Fibroblast of lung (primary cell): ENCODE results near the gene KLF4.

ENCODE experiments used
- EZH2 ChIP-seq: IDR thresholded peaks from 2 replicates; pipeline ENCODE4 v1.5.1; 2012; ENCODE audit warnings: low read length, control low read depth, mild to moderate bottlenecking; ENCODE audit errors: missing control alignments
- TF ChIP-seq, protein P1 (sequence below), 2 donors: IDR thresholded peaks in 1 of 2; conservative IDR thresholded peaks in 1 of 2; 1 replicate in 1 of 2; 2 replicates in 1 of 2; pipeline ENCODE4 v1.5.1; 2011 to 2012; ENCODE audit warnings: low read length in 2 of 2, control low read depth in 1 of 2, inconsistent platforms in 1 of 2, low read depth in 1 of 2, mild to moderate bottlenecking in 1 of 2

DNA sequence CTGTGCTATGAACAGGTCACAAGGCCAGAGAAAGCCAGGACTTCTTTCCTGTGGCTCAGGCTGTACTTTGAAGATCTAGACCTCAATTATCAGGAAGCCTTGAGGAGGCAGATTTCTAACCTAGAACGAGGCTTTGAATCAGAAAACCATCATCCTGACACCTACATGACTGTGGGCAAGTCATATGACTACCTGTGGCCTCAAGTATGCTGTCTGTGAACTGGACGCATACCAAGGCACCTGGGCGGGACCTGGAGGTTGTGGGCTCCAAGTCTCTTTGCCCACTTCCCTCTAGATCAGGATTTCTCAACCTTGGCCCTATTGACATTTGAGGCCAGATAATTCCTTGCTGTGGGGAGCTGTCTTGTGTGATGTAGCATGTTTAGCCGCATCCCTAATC, 42.5 kb downstream of the KLF4 start:
- TF ChIP-seq, protein P1, sequence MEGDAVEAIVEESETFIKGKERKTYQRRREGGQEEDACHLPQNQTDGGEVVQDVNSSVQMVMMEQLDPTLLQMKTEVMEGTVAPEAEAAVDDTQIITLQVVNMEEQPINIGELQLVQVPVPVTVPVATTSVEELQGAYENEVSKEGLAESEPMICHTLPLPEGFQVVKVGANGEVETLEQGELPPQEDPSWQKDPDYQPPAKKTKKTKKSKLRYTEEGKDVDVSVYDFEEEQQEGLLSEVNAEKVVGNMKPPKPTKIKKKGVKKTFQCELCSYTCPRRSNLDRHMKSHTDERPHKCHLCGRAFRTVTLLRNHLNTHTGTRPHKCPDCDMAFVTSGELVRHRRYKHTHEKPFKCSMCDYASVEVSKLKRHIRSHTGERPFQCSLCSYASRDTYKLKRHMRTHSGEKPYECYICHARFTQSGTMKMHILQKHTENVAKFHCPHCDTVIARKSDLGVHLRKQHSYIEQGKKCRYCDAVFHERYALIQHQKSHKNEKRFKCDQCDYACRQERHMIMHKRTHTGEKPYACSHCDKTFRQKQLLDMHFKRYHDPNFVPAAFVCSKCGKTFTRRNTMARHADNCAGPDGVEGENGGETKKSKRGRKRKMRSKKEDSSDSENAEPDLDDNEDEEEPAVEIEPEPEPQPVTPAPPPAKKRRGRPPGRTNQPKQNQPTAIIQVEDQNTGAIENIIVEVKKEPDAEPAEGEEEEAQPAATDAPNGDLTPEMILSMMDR (conservative IDR thresholded peaks at IDR 0.05 in 1 of 2, IDR thresholded peaks at IDR 0.05 in 1 of 2; ENCODE audit: low read depth in 1 of 2, low read length in 2 of 2) = no peak
- TF ChIP-seq EZH2 = no peak
